Raji (cell line): ENCODE measurements around the gene TSPAN14.

ENCODE experiments used
- POLR2A ChIP-seq: IDR thresholded peaks from 2 replicates; pipeline ENCODE4 v1.6.1; 2011; ENCODE audit warnings: low read depth, low read length, control low read depth; ENCODE audit not compliant: insufficient read depth

TSPAN14 gene

GRCh38 chr10:80498078-80498832, 44.1 kb downstream of the TSPAN14 start:
- TF ChIP-seq POLR2A = no peak

GRCh38 chr10:80498833-80499741, 45.0 kb downstream of the TSPAN14 start:
- TF ChIP-seq POLR2A = no peak

GRCh38 chr10:80500572-80501380, 46.7 kb downstream of the TSPAN14 start:
- no peak for TF ChIP-seq POLR2A

- no peak for TF ChIP-seq POLR2A
These were observed 47.3 kb downstream of the TSPAN14 start for GRCh38 chr10:80501381-80501912.

- no peak for TF ChIP-seq POLR2A
These were observed 47.9 kb downstream of the TSPAN14 start for GRCh38 chr10:80501913-80502521.

GRCh38 chr10:80502621-80503583, 48.8 kb downstream of the TSPAN14 start:
- no peak for TF ChIP-seq POLR2A

GRCh38 chr10:80503584-80504157, 49.6 kb downstream of the TSPAN14 start:
- no peak for TF ChIP-seq POLR2A

- no peak for TF ChIP-seq POLR2A
These were observed 50.2 kb downstream of the TSPAN14 start for GRCh38 chr10:80504158-80504811.

- TF ChIP-seq POLR2A = no peak
These were observed 50.9 kb downstream of the TSPAN14 start for GRCh38 chr10:80504897-80505465.

- TF ChIP-seq POLR2A = no peak
These were observed 52.1 kb downstream of the TSPAN14 start for GRCh38 chr10:80506189-80506575.

- TF ChIP-seq POLR2A = no peak
These were observed 52.9 kb downstream of the TSPAN14 start for GRCh38 chr10:80506836-80507487.

GRCh38 chr10:80509108-80509402, 54.9 kb downstream of the TSPAN14 start:
- no peak for TF ChIP-seq POLR2A

GRCh38 chr10:80509403-80510161, 55.5 kb downstream of the TSPAN14 start:
- TF ChIP-seq POLR2A = no peak
